Neural crest cell (in vitro differentiated cells): Measurements from ENCODE around the gene FSIP1. TPM values are rescaled to one million over a fixed set of nuclear protein-coding genes. Genes with fewer than 3 reads are reported as not detected.
A peak's percentile ranks its signal among the peaks of the same experiment; 100 is the strongest.

Experiments
- DNase-seq: peaks from one replicate; pipeline ENCODE4 v3.0.0; 2021; ENCODE audit warnings: low read depth, mixed read lengths, low spot score
- H3K27ac Mint-ChIP-seq: one replicate; pipeline ENCODE4 v1.8.0; 2021; ENCODE audit warnings: mild to moderate bottlenecking, mixed read lengths; ENCODE audit not compliant: unreplicated experiment
- H3K27me3 Mint-ChIP-seq: 2 replicates; pipeline ENCODE4 v1.8.0; 2021; ENCODE audit warnings: low read depth, mild to moderate bottlenecking, mixed read lengths
- H3K36me3 Mint-ChIP-seq: 2 replicates; pipeline ENCODE4 v1.8.0; 2021; ENCODE audit warnings: low read depth, mild to moderate bottlenecking, mixed read lengths
- H3K4me1 Mint-ChIP-seq: 2 replicates; pipeline ENCODE4 v1.8.0; 2021; ENCODE audit warnings: mixed read lengths
- H3K4me3 Mint-ChIP-seq: one replicate; pipeline ENCODE4 v1.8.0; 2021; ENCODE audit warnings: mild to moderate bottlenecking, mixed read lengths
- H3K9me3 Mint-ChIP-seq: 2 replicates; pipeline ENCODE4 v1.8.0; 2021; ENCODE audit warnings: mixed read lengths
- CTCF ChIP-seq: fragments of 200-600 bp; sonication (generic); conservative IDR thresholded peaks from 2 replicates; pipeline ENCODE4 v1.5.0; 2021; ENCODE audit warnings: antibody characterized with exemption, mild to moderate bottlenecking
- total RNA-seq: library from RNA; stranded (reverse); gene quantifications from 2 replicates; pipeline ENCODE4 v1.2.1, GENCODE V29; 2021

Gene FSIP1
- total RNA-seq, 1 donor from 2014 or later = 8.1 TPM

DNA sequence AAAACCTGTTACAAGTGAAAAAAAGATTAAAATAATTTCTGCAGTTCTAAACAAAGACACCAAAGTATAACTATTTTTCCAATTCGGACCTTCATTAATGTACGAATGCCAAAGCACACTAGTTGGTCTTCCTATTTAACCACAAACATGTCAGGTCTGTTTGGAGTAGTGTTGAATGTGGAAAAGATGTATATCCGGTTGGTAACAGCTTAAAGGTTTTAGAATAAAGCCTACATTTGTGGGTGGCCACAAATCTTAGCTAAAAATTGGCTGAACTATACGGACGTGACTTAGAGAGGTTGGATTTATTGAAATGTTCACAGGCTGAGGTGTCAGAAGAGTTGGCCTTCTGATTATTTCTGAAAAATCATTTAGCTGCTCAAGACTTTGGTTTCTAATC, 78.4 kb downstream of the FSIP1 start:
- Mint-ChIP-seq H3K27me3 (no peaks in the 10 kb centered on the region), H3K4me1 (peaks cover 27% of the 10 kb centered on the region), H3K9me3 (no peaks in the 10 kb centered on the region), H3K4me3 (no peak overlapping the region), H3K27ac (peak overlapping the region; percentile 74), H3K36me3 (no peaks in the 10 kb centered on the region)
- DNase-seq = no peak
- TF ChIP-seq CTCF = no peak

GRCh38 chr15:39701988-39702387, 80.7 kb downstream of the FSIP1 start:
- DNase-seq = no peak
- Mint-ChIP-seq H3K36me3 (no peaks in the 10 kb centered on the region), H3K27me3 (no peaks in the 10 kb centered on the region), H3K27ac (no peak overlapping the region), H3K4me3 (no peak overlapping the region), H3K4me1 (peaks cover 30% of the 10 kb centered on the region), H3K9me3 (no peaks in the 10 kb centered on the region)
- no peak for TF ChIP-seq CTCF

DNA sequence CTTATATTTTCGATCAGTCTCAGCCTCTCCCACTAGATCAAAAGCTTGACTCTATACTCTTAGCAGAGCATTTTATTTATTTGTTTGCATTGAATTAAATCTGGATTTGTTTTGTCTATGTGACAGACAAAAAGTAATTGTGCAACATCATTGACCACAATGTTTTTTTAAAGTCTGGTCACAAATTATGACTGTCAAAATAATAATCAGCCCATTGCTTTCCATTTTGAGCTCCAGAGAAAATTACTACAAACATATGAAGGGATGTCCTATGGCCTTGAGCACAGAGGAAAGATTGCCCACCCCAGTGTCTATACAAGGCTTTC, 82.3 kb downstream of the FSIP1 start:
- no peak overlapping the region for H3K27ac Mint-ChIP-seq
- H3K9me3 Mint-ChIP-seq = no peaks in the 10 kb centered on the region
- H3K4me3 Mint-ChIP-seq = no peak overlapping the region
- H3K4me1 Mint-ChIP-seq = peaks cover 36% of the 10 kb centered on the region
- no peaks in the 10 kb centered on the region for H3K27me3 Mint-ChIP-seq
- no peak for TF ChIP-seq CTCF
- no peaks in the 10 kb centered on the region for H3K36me3 Mint-ChIP-seq
- no peak for DNase-seq

GRCh38 chr15:39699516-39700374, 82.9 kb downstream of the FSIP1 start:
- no peak for DNase-seq
- peaks cover 38% of the 10 kb centered on the region for H3K4me1 Mint-ChIP-seq
- no peak overlapping the region for H3K27ac Mint-ChIP-seq
- TF ChIP-seq CTCF = no peak
- H3K9me3 Mint-ChIP-seq = no peaks in the 10 kb centered on the region
- H3K4me3 Mint-ChIP-seq = no peak overlapping the region
- no peaks in the 10 kb centered on the region for H3K27me3 Mint-ChIP-seq
- no peaks in the 10 kb centered on the region for H3K36me3 Mint-ChIP-seq

DNA sequence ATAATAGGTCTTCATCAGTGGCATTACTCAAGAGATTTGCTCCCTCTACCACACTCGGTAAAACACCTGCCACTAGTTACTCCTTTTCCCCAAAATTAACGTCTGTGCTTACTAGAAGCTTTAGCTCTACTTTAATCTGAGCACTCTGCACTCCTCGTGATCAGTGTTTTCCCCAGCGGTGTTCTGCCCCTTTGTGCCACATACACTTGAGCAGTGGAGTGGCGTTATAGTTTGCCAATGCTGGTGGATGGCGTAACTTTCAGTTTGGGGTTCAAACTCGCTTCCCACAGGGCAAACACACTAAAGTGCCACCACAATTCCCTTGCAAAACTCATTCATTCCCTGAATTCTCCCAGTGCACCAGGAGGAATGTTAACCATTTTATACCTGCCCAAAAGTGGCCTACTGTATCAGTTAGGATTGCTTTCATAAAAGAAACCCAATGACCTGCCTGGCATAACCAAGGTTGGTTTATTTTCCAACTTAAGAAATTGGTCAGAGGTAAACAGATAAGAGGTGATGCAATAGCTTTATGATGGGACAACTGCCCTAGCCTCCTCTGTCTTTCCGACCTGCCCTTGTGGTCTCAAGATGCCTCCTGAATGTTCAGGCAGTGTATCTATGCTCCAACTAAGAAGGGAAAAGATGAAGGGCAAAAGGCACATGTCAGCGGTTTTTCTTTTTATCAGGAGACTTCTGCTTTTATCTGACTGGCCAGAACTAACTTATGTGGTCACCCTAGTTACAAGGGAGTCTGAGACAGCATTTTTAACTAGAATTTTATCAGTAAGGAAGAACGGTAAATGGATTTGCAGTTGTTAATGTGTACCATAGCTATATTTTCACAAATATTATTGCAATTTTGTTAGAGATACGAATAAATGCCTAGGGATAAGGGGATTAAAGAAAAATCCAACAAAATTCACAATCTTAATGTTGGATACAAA, 83.9 kb downstream of the FSIP1 start:
- no peak overlapping the region for H3K4me3 Mint-ChIP-seq
- TF ChIP-seq CTCF = no peak
- no peak overlapping the region for H3K27ac Mint-ChIP-seq
- no peaks in the 10 kb centered on the region for H3K27me3 Mint-ChIP-seq
- H3K9me3 Mint-ChIP-seq = no peaks in the 10 kb centered on the region
- peaks cover 28% of the 10 kb centered on the region for H3K4me1 Mint-ChIP-seq
- no peaks in the 10 kb centered on the region for H3K36me3 Mint-ChIP-seq
- DNase-seq = no peak
